ENCODE data around the gene SCD5. TPM values are rescaled to one million over a fixed set of nuclear protein-coding genes. Genes with fewer than 3 reads are reported as not detected.

Gene SCD5
- total and polyA plus RNA-seq, 12 donors = 85.9 to 585 (median 229) TPM

DNA sequence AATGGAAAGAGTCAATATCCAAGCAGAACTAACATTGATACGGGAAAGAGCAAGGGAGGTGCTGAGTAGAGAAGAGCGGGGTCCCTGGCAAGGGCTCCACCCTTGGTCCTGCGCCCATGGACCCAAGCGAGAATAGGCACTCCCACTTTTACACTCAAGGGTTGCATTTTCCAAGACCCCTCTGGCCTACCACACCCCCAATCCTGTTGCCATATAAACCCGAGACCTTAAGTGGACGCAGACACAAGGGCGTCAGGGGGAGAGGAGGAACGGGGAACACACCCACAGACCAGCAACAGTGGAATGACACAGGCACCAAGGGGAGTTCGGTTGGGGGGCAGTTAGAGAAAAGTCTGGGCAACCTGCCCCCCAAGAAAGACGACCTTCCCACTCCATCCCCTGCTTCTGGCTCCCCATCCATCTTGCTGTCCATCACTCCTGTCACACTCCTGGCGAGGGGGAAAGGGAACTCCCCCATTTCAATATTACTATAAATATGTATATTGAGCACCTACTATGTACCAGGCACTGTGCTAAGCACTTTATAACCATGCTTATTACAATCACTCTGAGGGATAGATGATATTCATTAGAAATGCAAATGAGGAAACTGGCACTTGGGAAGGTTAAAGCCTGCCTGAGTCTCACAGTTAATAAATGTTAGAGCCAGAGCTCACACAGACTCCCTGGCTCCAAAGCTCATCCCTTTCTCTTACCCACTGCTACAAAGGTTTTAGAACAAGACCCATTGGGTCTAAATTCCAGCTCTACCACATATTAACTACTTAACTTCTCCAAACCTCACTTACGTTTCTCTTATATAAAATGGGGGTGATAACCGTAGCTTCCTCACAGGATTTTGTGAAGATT is 51.7 kb downstream of the SCD5 start:
- intact Hi-C loops (cut with DNase I) = loop anchor here (10.0 kb wide), 1 partner anchor 282 kb away; no protein-coding TSS in a partner anchor
- no peaks in the 10 kb centered on the region for H3K27me3 ChIP-seq
- no peak overlapping the region for H3K4me3 ChIP-seq
- H3K27ac ChIP-seq = no peak overlapping the region
- no peak for TF ChIP-seq POLR2A (IDR thresholded peaks at IDR 0.05)
- TF ChIP-seq, protein P1, sequence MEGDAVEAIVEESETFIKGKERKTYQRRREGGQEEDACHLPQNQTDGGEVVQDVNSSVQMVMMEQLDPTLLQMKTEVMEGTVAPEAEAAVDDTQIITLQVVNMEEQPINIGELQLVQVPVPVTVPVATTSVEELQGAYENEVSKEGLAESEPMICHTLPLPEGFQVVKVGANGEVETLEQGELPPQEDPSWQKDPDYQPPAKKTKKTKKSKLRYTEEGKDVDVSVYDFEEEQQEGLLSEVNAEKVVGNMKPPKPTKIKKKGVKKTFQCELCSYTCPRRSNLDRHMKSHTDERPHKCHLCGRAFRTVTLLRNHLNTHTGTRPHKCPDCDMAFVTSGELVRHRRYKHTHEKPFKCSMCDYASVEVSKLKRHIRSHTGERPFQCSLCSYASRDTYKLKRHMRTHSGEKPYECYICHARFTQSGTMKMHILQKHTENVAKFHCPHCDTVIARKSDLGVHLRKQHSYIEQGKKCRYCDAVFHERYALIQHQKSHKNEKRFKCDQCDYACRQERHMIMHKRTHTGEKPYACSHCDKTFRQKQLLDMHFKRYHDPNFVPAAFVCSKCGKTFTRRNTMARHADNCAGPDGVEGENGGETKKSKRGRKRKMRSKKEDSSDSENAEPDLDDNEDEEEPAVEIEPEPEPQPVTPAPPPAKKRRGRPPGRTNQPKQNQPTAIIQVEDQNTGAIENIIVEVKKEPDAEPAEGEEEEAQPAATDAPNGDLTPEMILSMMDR (IDR thresholded peaks at IDR 0.05) = no peak
- no peak for DNase-seq
- no peaks in the 10 kb centered on the region for H3K9me3 ChIP-seq (replicated peaks in 1 of 3)
- no peaks in the 10 kb centered on the region for H3K36me3 ChIP-seq (replicated peaks in 1 of 2)
- WGBS, 4 donors = 82 to 96% (median 87%) methylated on average over 9 to 13 of the region's 13 CpGs
- peaks cover 17 to 33% of the 10 kb centered on the region in 2 donors for H3K4me1 ChIP-seq (replicated peaks in 1 of 2)

DNA sequence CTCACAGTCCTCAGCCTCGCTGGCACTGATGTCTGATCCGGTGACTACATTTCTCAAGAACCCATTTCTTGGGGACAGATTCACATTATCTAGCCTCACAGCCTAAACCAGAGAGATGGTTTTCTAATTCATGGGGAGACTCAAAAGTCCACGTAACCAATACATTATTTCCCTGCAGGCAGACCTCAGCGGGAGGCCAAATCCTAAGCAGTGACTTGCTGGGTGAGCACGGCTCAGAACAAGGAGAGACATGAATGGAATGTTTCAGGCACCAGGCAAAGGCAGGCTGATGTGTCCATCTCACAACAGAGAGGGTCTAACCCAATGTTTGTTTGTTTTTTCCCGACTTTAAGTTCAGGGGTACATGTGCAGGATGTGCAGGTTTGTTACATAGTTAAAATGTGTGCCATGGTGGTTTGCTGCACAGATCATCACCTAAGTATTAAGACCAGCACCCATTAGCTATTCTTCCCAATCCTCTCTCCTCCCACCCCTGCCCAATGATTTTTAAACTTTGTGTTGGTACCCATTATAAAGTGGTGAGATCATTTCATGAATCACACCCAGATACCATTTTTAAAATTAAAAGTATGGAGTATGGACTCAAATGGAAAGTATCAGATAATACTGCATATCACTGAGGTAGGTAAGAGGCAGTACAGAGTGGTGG is 53.3 kb downstream of the SCD5 start:
- 54 to 65% (median 62%) methylated on average over 6 of the region's 6 CpGs for WGBS, 4 donors
- Histone ChIP-seq H3K27ac (peak overlapping the region in 2 of 5 donors; percentile 40 to 43), H3K36me3 (replicated peaks in 1 of 2) (no peaks in the 10 kb centered on the region), H3K4me3 (no peak overlapping the region), H3K4me1 (replicated peaks in 1 of 2) (peaks cover 12 to 27% of the 10 kb centered on the region in 2 donors), H3K9me3 (replicated peaks in 1 of 3) (no peaks in the 10 kb centered on the region), H3K27me3 (no peaks in the 10 kb centered on the region)
- intact Hi-C loops (cut with DNase I) = loop anchor here (10.0 kb wide), 1 partner anchor 281 kb away; no protein-coding TSS in a partner anchor
- TF ChIP-seq, protein P1 (IDR thresholded peaks at IDR 0.05) = no peak
- TF ChIP-seq POLR2A (IDR thresholded peaks at IDR 0.05) = no peak
- no peak for DNase-seq

DNA sequence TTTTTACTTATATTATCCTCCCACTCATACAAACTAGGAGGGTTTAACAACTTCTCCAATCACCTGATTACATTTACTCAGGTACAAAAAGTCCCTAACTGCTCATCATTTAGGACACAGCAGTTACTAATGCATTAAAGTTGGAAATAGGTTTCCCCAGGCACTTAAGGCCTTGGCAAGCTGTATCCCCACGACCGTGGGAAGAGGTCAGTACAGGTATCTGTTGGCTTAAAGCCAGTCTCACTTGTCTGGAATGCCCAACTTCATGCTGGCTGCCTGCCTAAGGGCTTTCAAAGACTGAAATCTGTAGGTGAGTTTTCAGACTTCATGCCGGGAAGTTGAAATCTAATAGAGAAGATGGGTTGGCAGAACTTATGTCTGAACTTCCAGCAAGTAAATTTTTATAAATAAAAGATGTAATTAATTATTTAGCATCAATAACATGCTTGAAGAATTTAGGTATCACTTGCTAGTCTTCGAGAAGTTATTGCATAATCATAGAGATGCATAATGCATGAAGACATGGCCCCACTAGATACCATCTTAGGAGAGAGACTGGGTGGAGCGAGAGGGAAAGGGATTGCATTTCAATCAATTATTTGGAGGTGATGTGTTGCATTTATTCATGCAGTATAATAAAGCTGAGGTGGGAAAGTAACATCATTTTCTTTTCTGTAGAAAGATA is 54.2 kb downstream of the SCD5 start:
- Histone ChIP-seq H3K27ac (peak overlapping the region in 1 of 5 donors; percentile 43), H3K4me1 (replicated peaks in 1 of 2) (peaks cover 12 to 21% of the 10 kb centered on the region in 2 donors), H3K9me3 (replicated peaks in 1 of 3) (no peaks in the 10 kb centered on the region), H3K4me3 (no peak overlapping the region), H3K36me3 (replicated peaks in 1 of 2) (no peaks in the 10 kb centered on the region), H3K27me3 (no peaks in the 10 kb centered on the region)
- no peak for TF ChIP-seq POLR2A (IDR thresholded peaks at IDR 0.05)
- TF ChIP-seq, protein P1 (IDR thresholded peaks at IDR 0.05) = no peak
- intact Hi-C loops (cut with DNase I) = loop anchor here (10.0 kb wide), 1 partner anchor 280 kb away; no protein-coding TSS in a partner anchor
- whole genome bisulfite sequencing, 4 donors = 61 to 65% (median 62%) methylated on average over 5 of the region's 5 CpGs
- DNase-seq = no peak

DNA sequence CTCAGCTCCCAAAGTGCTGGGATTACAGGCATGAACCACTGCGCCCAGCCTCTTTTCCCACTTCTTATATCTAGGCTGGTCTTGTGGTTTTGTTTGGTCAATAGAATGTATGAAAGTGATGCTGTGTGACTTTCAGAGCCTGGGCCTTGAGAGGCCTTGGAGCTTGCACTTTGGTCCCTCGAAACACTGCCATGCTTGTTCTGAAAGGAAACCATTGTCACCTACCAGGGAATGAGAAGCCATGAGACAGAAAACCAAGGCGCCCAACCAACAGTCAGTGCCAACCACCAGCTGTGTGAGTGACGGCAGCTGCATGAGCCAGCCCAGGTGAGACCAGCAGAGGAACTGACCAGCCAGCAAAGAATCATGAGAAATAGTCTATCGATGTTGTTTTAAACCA is 57.4 kb downstream of the SCD5 start:
- intact Hi-C loops (cut with DNase I) = loop anchor here (10.0 kb wide), 1 partner anchor 276 kb away; no protein-coding TSS in a partner anchor
- Histone ChIP-seq H3K9me3 (replicated peaks in 1 of 3) (no peaks in the 10 kb centered on the region), H3K4me1 (replicated peaks in 1 of 2) (peaks cover 9 to 12% of the 10 kb centered on the region in 2 donors), H3K4me3 (no peak overlapping the region), H3K27me3 (no peaks in the 10 kb centered on the region), H3K27ac (no peak overlapping the region), H3K36me3 (replicated peaks in 1 of 2) (no peaks in the 10 kb centered on the region)
- no peak for DNase-seq
- WGBS, 4 donors = 95 to 99% (median 98%) methylated on average over 5 of the region's 5 CpGs
- TF ChIP-seq POLR2A (IDR thresholded peaks at IDR 0.05) = no peak
- TF ChIP-seq, protein P1 (IDR thresholded peaks at IDR 0.05) = no peak
